HEK293T (cell line): ENCODE results near the gene TBX10.

Experiments used
- CTBP1 ChIP-seq: fragments of 450-650 bp; IDR thresholded peaks from 2 replicates; pipeline ENCODE4 v1.6.1; 2016; ENCODE audit warnings: borderline replicate concordance
- ELF4 ChIP-seq: fragments of 450-650 bp; IDR thresholded peaks from 2 replicates; pipeline ENCODE4 v1.6.1; 2017; ENCODE audit warnings: antibody characterized with exemption
- FOXA1 ChIP-seq: fragments of 450-650 bp; IDR thresholded peaks from 2 replicates; pipeline ENCODE4 v1.6.1; 2016; ENCODE audit warnings: mild to moderate bottlenecking
- FOXK2 ChIP-seq: fragments of 450-650 bp; IDR thresholded peaks from 2 replicates; pipeline ENCODE4 v1.6.1; 2016; ENCODE audit warnings: mild to moderate bottlenecking
- FOXM1 ChIP-seq: fragments of 450-650 bp; IDR thresholded peaks from 2 replicates; pipeline ENCODE4 v1.6.1; 2017; ENCODE audit warnings: mild to moderate bottlenecking, borderline replicate concordance
- L3MBTL2 ChIP-seq: fragments of 450-650 bp; conservative IDR thresholded peaks from 2 replicates; pipeline ENCODE4 v1.6.1; 2016; ENCODE audit warnings: mild to moderate bottlenecking
- SP1 ChIP-seq: fragments of 450-650 bp; IDR thresholded peaks from 2 replicates; pipeline ENCODE4 v1.6.1; 2017

DNA sequence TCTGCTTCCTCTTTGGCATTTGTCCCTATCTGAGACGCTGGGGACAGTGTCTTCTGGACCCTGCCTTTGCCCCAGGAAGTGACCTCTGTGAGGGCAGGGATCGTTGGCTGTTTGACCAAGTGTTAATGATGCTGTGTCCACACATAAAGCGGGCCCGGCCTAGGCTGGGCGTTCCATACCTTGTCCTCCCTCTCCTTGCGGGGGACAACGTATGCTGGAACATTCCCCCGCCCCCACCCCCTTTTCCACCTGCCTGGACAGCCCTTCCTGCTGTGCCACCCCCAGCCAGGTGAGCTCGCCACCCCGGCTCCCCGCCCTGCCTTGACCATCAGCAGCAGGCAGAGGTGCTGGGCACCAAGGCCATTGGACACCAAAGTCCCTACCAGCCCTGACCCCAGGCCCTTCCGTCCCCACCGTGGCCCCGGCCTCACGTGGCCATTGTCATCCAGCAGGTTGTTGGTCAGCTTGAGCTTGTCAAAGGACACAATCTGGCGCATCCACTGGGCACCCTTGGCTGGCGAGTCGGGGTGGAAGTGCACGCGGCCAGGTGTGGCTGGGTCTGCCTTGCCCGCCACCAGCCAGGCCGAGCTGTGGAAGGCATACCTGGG, 5.7 kb downstream of the TBX10 start:
- TF ChIP-seq L3MBTL2 (no peak), FOXM1 (no peak), FOXA1 (no peak), CTBP1 (no peak), SP1 (no peak), FOXK2 (no peak), ELF4 (no peak)
